ENCODE measurements around the gene SASS6.

SASS6 gene

DNA sequence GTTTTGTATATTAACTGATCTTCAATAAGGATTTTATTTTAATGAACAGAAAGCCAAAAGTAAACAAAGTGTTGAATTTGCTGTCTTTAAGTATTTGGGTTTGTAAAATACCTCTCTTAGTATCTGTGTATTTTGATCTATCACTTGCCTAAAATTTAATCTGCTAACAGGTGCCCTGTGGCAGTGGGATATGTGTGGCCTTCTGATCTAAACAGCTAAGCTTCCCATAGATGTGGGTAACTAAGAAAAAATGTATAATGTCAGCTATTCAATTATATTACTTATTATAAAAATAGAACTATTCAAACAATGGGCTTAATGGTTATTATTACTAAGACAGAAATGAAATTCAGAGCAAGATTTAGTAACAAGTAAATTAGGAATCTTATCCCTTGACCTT is 30.2 kb upstream of the SASS6 start:
- no peak overlapping the region for H3K4me3 ChIP-seq (replicated peaks; ENCODE audit: low read depth, low read length)
- no peak for DNase-seq (ENCODE audit: extremely low read depth, low read depth)
- TF ChIP-seq, protein P1, sequence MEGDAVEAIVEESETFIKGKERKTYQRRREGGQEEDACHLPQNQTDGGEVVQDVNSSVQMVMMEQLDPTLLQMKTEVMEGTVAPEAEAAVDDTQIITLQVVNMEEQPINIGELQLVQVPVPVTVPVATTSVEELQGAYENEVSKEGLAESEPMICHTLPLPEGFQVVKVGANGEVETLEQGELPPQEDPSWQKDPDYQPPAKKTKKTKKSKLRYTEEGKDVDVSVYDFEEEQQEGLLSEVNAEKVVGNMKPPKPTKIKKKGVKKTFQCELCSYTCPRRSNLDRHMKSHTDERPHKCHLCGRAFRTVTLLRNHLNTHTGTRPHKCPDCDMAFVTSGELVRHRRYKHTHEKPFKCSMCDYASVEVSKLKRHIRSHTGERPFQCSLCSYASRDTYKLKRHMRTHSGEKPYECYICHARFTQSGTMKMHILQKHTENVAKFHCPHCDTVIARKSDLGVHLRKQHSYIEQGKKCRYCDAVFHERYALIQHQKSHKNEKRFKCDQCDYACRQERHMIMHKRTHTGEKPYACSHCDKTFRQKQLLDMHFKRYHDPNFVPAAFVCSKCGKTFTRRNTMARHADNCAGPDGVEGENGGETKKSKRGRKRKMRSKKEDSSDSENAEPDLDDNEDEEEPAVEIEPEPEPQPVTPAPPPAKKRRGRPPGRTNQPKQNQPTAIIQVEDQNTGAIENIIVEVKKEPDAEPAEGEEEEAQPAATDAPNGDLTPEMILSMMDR (IDR thresholded peaks at IDR 0.05; ENCODE audit: low read depth, low read length, missing control alignments): no peak

DNA sequence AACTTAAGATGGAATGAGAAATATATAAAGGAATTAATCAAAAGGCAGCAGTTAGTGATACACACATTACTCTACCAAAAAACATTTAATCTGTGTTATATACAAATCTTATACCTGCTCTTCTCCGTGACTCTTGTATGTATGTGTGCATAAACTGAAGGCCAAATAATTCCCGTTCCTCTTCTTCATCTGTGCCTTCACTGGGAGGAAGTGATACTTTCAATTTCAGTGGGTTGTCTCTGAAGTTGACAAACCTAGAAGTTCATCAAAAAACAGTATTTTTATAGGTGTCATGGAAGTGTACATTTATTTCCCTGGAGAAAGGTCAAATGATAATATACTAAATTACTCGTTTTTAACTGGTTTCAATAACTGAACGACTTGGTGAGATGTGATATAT is 19.5 kb upstream of the SASS6 start:
- H3K4me3 ChIP-seq (replicated peaks; ENCODE audit: low read depth, low read length): no peak overlapping the region
- no peak for DNase-seq (ENCODE audit: extremely low read depth, low read depth)
- TF ChIP-seq, protein P1 (IDR thresholded peaks at IDR 0.05; ENCODE audit: low read depth, low read length, missing control alignments): no peak

DNA sequence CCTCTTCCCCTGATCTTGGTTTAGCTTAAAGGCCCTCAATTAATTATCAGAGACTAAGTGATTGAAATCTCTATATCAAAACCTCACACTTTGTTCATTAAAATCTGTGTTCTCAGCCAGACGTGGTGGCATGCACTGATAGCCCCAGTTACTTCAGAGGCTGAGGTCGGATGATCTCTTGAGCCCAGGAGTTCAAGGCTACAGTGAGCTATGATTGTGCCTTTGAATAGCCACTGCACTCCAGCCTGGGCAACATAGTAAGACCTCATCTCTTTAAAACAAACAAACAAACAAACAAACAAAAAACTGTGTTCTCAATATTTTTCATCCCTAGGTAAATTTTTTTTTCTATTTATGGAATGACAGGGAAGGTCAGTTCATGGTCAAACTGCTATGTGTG is 18.9 kb upstream of the SASS6 start:
- TF ChIP-seq, protein P1 (IDR thresholded peaks at IDR 0.05; ENCODE audit: low read depth, low read length, missing control alignments): no peak
- no peak for DNase-seq (ENCODE audit: extremely low read depth, low read depth)
- H3K4me3 ChIP-seq (replicated peaks; ENCODE audit: low read depth, low read length): no peak overlapping the region

DNA sequence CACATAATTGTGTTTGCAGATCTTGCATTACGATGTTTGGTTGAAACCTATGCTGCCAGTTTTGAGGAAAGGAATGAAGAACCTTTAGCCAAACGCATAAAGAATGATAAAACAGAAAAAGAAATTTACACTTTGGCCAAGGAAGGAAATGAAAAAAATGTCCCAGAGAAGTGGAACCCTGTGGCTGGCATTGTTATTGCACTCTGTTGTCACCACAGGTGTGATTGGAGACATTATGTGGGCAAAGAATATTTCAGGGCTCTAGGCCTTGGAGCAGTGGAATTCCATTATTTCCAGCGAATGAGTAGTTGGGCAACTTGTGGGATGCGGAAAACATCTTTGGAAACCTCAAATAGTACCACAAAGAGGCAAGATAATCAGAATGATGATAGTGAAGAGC is 15.1 kb upstream of the SASS6 start:
- TF ChIP-seq, protein P1 (IDR thresholded peaks at IDR 0.05; ENCODE audit: low read depth, low read length, missing control alignments): no peak
- no peak for DNase-seq (ENCODE audit: extremely low read depth, low read depth)
- no peak overlapping the region for H3K4me3 ChIP-seq (replicated peaks; ENCODE audit: low read depth, low read length)

DNA sequence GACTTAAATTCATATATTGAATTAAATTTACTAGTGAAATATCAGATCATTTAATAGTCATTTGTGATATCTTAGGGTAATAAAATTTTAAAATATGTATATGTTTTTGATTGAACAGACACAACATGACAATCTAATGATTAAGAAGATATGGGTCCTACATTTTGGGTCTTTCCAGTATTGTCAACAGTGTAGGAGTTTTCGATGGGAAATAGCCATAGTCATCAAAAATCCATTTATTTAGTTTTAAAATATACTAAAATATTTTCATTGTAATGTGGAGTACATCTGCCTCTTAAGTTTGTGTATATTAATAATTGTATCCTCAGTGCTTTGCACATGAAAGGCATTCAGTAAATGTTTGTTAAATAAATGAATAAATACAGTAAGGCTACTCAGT is 14.2 kb upstream of the SASS6 start:
- DNase-seq (ENCODE audit: extremely low read depth, low read depth): no peak
- TF ChIP-seq, protein P1 (IDR thresholded peaks at IDR 0.05; ENCODE audit: low read depth, low read length, missing control alignments): no peak
- no peak overlapping the region for H3K4me3 ChIP-seq (replicated peaks; ENCODE audit: low read depth, low read length)

DNA sequence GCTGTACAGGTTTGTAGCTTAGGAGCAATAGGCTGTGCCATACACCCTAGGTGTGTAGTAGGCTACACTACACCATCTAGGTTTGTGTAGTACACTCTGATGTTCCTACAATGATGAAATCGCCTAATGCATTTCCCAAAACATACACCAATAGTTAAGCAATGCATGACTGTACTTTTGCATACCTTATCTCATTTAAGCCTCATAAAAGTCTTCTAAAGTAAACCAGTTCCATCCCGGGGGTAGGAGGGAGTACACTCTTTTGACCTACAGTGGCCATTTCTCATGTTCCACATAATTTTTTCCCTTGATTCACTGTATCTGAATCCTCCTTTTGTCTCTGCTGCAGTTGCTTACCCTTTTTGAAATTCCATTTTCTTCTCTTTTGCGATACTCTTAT is 12.4 kb upstream of the SASS6 start:
- TF ChIP-seq, protein P1 (IDR thresholded peaks at IDR 0.05; ENCODE audit: low read depth, low read length, missing control alignments): no peak
- DNase-seq (ENCODE audit: extremely low read depth, low read depth): no peak
- H3K4me3 ChIP-seq (replicated peaks; ENCODE audit: low read depth, low read length): no peak overlapping the region

DNA sequence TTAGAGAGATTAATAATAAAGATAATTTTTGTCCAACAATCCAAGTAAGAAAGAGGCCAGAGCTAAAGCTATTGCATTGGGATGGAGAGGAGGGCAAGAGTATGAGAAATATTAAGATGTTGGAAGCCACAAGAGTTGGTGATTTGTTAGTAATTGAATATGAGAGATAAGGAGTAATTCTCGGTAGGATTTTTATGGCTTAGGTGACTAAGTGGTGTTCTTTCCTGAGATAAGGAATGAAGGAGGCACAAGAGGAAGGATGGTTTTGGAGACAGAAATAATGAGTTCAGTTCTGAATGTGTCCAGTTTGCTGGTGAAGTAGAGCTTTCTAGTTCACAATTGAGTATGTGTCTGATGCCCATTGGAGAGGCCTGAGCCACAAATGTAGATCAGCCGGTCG is 9.6 kb upstream of the SASS6 start:
- no peak overlapping the region for H3K4me3 ChIP-seq (replicated peaks; ENCODE audit: low read depth, low read length)
- DNase-seq (ENCODE audit: extremely low read depth, low read depth): no peak
- TF ChIP-seq, protein P1 (IDR thresholded peaks at IDR 0.05; ENCODE audit: low read depth, low read length, missing control alignments): no peak

Data from HFF-Myc (cell line).